GM18517 (cell line): ENCODE data around the gene HCN2.
A peak's percentile ranks its signal among the peaks of the same experiment; 100 is the strongest.
"Not testable (repeated sequence)": the region's sequence is repeated elsewhere in the genome, so short reads cannot be mapped to it uniquely, and the experiment has no call there.

Experiments used
- ATAC-seq: cut with Tn5 transposase; IDR thresholded peaks from one replicate; pipeline ENCODE4 v1.9.1; 2021; ENCODE audit warnings: mild to moderate bottlenecking, moderate library complexity; ENCODE audit not compliant: unreplicated experiment

HCN2 gene

GRCh38 chr19:617551-618246 lies 28.0 kb downstream of the HCN2 start:
- no peak for ATAC-seq

- ATAC-seq, result no peak
These were observed 28.6 kb downstream of the HCN2 start for GRCh38 chr19:618247-618619.

GRCh38 chr19:618674-619285 lies 29.1 kb downstream of the HCN2 start:
- no peak for ATAC-seq

- ATAC-seq, result no peak
These were observed 29.8 kb downstream of the HCN2 start for GRCh38 chr19:619286-620002.

- no peak for ATAC-seq
These were observed 30.6 kb downstream of the HCN2 start for GRCh38 chr19:620166-620862.

GRCh38 chr19:621191-621590 lies 31.5 kb downstream of the HCN2 start:
- ATAC-seq, result not testable (repeated sequence)

GRCh38 chr19:621819-622218 lies 32.1 kb downstream of the HCN2 start:
- no peak for ATAC-seq

- no peak for ATAC-seq
These were observed 33.0 kb downstream of the HCN2 start for GRCh38 chr19:622666-623065.

- no peak for ATAC-seq
These were observed 33.7 kb downstream of the HCN2 start for GRCh38 chr19:623175-623916.

GRCh38 chr19:623974-624373 lies 34.3 kb downstream of the HCN2 start:
- no peak for ATAC-seq

- ATAC-seq, result no peak
These were observed 34.9 kb downstream of the HCN2 start for GRCh38 chr19:624433-625109.

GRCh38 chr19:625257-625656 lies 35.6 kb downstream of the HCN2 start:
- no peak for ATAC-seq

GRCh38 chr19:626566-626965 lies 36.9 kb downstream of the HCN2 start:
- not testable (repeated sequence) for ATAC-seq

GRCh38 chr19:628168-628567 lies 38.5 kb downstream of the HCN2 start:
- ATAC-seq, result no peak

- ATAC-seq, result not testable (repeated sequence)
These were observed 39.8 kb downstream of the HCN2 start for GRCh38 chr19:629515-629914.

GRCh38 chr19:629961-630714 lies 40.5 kb downstream of the HCN2 start:
- ATAC-seq, result no peak

GRCh38 chr19:632579-633067 lies 42.9 kb downstream of the HCN2 start:
- ATAC-seq, result peak; percentile 15

- ATAC-seq, result peak; percentile 62
These were observed 43.5 kb downstream of the HCN2 start, which contains the start of gene POLRMT for GRCh38 chr19:633068-633785. TSS of gene POLRMT (minus strand) at chr19:633537. CDS start at chr19:633512, 25 bp downstream.
